Pancreas (tissue), 10 donors: ENCODE measurements around the gene DEPDC7. TPM values are rescaled to one million over a fixed set of nuclear protein-coding genes. Genes with fewer than 3 reads are reported as not detected.

ENCODE experiments used
- ATAC-seq, 4 donors: fragments of 200-7000 bp; cut with Tn5 transposase; one replicate each; pipeline versions ENCODE4 v1.8.0 to v1.9.1; 2020; ENCODE audit warnings: mild to moderate bottlenecking in 4 of 4, moderate library complexity in 4 of 4
- DNase-seq, 6 donors: peaks; one replicate each; pipeline ENCODE4 v3.0.0-alpha.2; 2020
- FAIRE-seq: peaks from 2 replicates; lab custom pipeline; 2012; peaks lifted over from hg19 to GRCh38; lab: Jason Lieb, UNC
- H3K27ac ChIP-seq, 4 donors: fragments of 200-600 bp; sonication (generic); 1 replicate in 3 of 4; 2 replicates in 1 of 4; pipeline versions ENCODE4 v1.5.0 to v1.8.0; 2020
- H3K27me3 ChIP-seq, 4 donors: fragments of 200-600 bp; one replicate each; pipeline ENCODE4 v1.8.0; 2021
- H3K36me3 ChIP-seq, 3 donors: fragments of 200-600 bp; sonication (generic) in 1 of 3; one replicate each; pipeline versions ENCODE4 v1.5.0 to v1.8.0; 2020 to 2021
- H3K4me1 ChIP-seq, 3 donors: fragments of 200-600 bp; one replicate each; pipeline ENCODE4 v1.8.0; 2021
- H3K4me3 ChIP-seq, 4 donors: fragments of 200-600 bp; sonication (generic) in 2 of 4; one replicate each; pipeline versions ENCODE4 v1.5.0 to v1.8.0; 2020 to 2021
- H3K9me3 ChIP-seq, 4 donors: fragments of 200-600 bp; one replicate each; pipeline ENCODE4 v1.8.0; 2021
- CTCF ChIP-seq, 4 donors: fragments of 200-600 bp; sonication (generic) in 3 of 4; IDR thresholded peaks; one replicate each; pipeline versions ENCODE4 v1.5.0 to v1.8.0; 2021; ENCODE audit warnings: antibody characterized with exemption in 4 of 4
- WGBS, 2 donors: extraction: QIAGEN DNeasy Blood & Tissue Kit; methylation state at CpG; one replicate each; pipeline ENCODE4 v1.1.7; 2013; 5-methylcytosine and 5-hydroxymethylcytosine counted together
- intact Hi-C, 3 donors: fragments of 100-400 bp; cut with DNase I; formaldehyde crosslinking; loops; one replicate each; pipeline versions ENCODE4 v1.11.1 to v1.14.2; 2022
- polyA plus RNA-seq, 2 donors: library from polyadenylated mRNA; stranded (reverse); fragments of 200-250 nt; gene quantifications; one replicate each; pipeline ENCODE4 v1.2.3, GENCODE V29; 2013
- total RNA-seq, 6 donors: library from RNA; stranded (reverse); fragmentation: NEBNext Ultra II Directional in 4 of 6; extraction: Animal tissue kit (Norgen Biotek cat#: 25700) in 4 of 6; gene quantifications; one replicate each; pipeline versions ENCODE4 v1.2.1 to v1.2.4, GENCODE V29; 2021 to 2023
- donor health status: healthy with polysubstance abuse.
- donor health status: DM: no; HTN: no; CAD: no; lungs with moderate emphysema.
- donor health status: DM: no; HTN: no; CAD: no.
- donor health status: control.
- donor health status: control.
- donor health status: Bipolar disorder and iron deficiency.
- donor health status: DM: yes; HTN: yes; CAD: no.
- donor health status: DM: no; HTN: no; CAD: no.
- donor health status: DM: no; HTN: no; CAD: no.
- donor health status: DM: yes; HTN: yes; CAD: no.

Gene DEPDC7
- total and polyA plus RNA-seq, 8 donors, result 1.5 to 3.3 (median 2.7) TPM

- H3K9me3 ChIP-seq, result no peaks in the 10 kb centered on the region
- FAIRE-seq, result no peak
- no peaks in the 10 kb centered on the region for H3K36me3 ChIP-seq
- 93 to 94% methylated on average over 2 of the region's 2 CpGs for WGBS, 2 donors
- no peaks in the 10 kb centered on the region for H3K4me1 ChIP-seq
- no peak for DNase-seq
- TF ChIP-seq CTCF (IDR thresholded peaks at IDR 0.05), result no peak
- no peak for ATAC-seq
- H3K27me3 ChIP-seq, result no peaks in the 10 kb centered on the region
- H3K27ac ChIP-seq, result no peak overlapping the region
- intact Hi-C loops, result no loop called here
- no peak overlapping the region for H3K4me3 ChIP-seq
These were observed 32.2 kb upstream of the DEPDC7 start for GRCh38 chr11:32983506-32983905.

GRCh38 chr11:32985600-32985999 is 30.1 kb upstream of the DEPDC7 start:
- WGBS, 2 donors, result 97 to 99% methylated on average over 5 of the region's 5 CpGs
- Histone ChIP-seq H3K36me3 (no peaks in the 10 kb centered on the region), H3K27ac (no peak overlapping the region), H3K4me1 (no peaks in the 10 kb centered on the region), H3K4me3 (no peak overlapping the region), H3K27me3 (no peaks in the 10 kb centered on the region), H3K9me3 (no peaks in the 10 kb centered on the region)
- no peak for ATAC-seq
- no peak for DNase-seq
- TF ChIP-seq CTCF (IDR thresholded peaks at IDR 0.05), result no peak
- intact Hi-C loops, result no loop called here
- no peak for FAIRE-seq

GRCh38 chr11:32987851-32988250 is 27.8 kb upstream of the DEPDC7 start:
- Histone ChIP-seq H3K27ac (no peak overlapping the region), H3K4me1 (no peaks in the 10 kb centered on the region), H3K27me3 (no peaks in the 10 kb centered on the region), H3K36me3 (no peaks in the 10 kb centered on the region), H3K9me3 (no peaks in the 10 kb centered on the region), H3K4me3 (no peak overlapping the region)
- DNase-seq, result no peak
- FAIRE-seq, result no peak
- WGBS, 2 donors, result 64 to 70% methylated on average over 8 of the region's 8 CpGs
- intact Hi-C loops, result no loop called here
- no peak for TF ChIP-seq CTCF (IDR thresholded peaks at IDR 0.05)
- peak in 3 of 4 donors; percentile 50 to 56 (median 53) for ATAC-seq

DNA sequence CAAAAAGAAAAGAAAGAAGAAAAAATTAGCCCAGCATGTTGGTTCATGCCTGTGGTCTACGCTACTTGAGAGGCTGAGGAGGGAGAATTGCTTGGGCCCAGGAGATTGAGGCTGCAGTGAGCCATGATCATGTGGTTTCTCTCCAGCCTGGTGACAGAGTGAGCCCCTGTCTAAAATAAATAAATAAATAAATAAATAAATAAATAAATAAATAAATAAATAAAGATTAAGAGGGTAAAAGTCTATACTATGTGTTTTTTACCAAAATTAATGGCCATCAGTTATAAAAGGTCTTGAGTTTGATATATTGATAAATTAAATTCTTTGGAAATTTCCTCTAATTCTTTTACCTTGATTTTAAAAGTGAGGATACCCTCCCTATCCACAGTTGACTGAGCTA is 25.2 kb upstream of the DEPDC7 start:
- FAIRE-seq, result no peak
- intact Hi-C loops, result no loop called here
- H3K4me3 ChIP-seq, result no peak overlapping the region

More for the DNA sequence above, 25.2 kb upstream of the DEPDC7 start:
- Histone ChIP-seq H3K4me1 (no peaks in the 10 kb centered on the region), H3K27me3 (no peaks in the 10 kb centered on the region), H3K9me3 (no peaks in the 10 kb centered on the region), H3K27ac (no peak overlapping the region), H3K36me3 (no peaks in the 10 kb centered on the region)
- 0 to 100% methylated on average over 1 of the region's 1 CpG for WGBS, 2 donors
- DNase-seq (no peak), ATAC-seq (no peak)
- TF ChIP-seq CTCF (IDR thresholded peaks at IDR 0.05), result no peak
